Subcutaneous adipose tissue (tissue), 4 donors: ENCODE results near the gene CDKN3. TPM values are rescaled to one million over a fixed set of nuclear protein-coding genes. Genes with fewer than 3 reads are reported as not detected.

Experiments used
- CTCF ChIP-seq: fragments of 450-650 bp; IDR thresholded peaks from one replicate; pipeline ENCODE4 v1.5.1; 2016; ENCODE audit warnings: low read depth, mild to moderate bottlenecking, control low read depth, antibody characterized with exemption, moderate library complexity
- total RNA-seq, 4 donors: library from RNA; depleted of rRNA; stranded (reverse); fragments of >200 nt; gene quantifications; one replicate each; pipeline ENCODE4 v1.1.0, GENCODE V29; 2016

CDKN3 gene
- total RNA-seq, 4 donors from 2014 or later = 2.6 to 4.4 TPM; not detected in 2

- no peak for TF ChIP-seq CTCF
These were observed 22.5 kb upstream of the CDKN3 start for GRCh38 chr14:54374117-54374884.

DNA sequence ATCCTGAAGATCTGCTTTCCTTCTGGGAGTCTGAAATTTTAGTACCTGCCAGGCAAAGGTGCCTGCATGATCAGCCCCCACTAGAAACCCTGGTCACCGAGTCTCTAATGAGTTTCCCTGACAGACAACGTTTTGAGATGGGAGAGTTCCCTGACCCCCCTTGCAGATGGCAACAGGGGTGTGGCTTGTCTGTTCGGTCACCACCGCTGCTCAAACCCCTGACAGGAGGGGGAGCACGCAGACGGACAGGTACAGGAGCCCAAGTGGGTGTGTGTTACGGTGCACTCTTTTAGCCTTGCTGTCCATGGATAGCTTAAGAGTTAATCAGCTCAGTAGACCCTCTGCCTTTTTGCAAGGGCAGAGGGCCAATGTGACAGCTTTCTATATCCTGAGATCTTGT, 19.3 kb upstream of the CDKN3 start:
- TF ChIP-seq CTCF = no peak

DNA sequence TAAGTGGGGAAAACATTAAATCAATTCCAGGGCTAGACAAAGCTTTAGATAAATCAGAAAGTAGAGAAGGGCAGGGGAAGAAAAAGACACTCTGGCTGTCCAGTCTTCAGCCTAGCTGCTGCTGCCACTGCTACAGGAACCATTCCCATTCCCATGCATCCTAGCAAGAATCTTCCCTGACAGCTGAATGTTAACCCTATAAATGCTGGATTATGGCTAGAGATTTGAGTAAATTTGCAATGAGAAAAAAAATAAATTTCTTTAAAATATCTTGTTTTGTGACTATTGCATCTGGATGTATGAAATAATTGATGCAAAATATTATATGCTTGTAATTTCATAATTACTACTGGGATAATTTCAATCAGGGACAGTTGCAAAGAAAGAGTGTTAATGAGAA, 15.0 kb upstream of the CDKN3 start:
- TF ChIP-seq CTCF = no peak

- no peak for TF ChIP-seq CTCF
These were observed 13.0 kb upstream of the CDKN3 start for GRCh38 chr14:54383835-54384234.

GRCh38 chr14:54385556-54385955, 11.3 kb upstream of the CDKN3 start:
- no peak for TF ChIP-seq CTCF

- TF ChIP-seq CTCF = no peak
These were observed 9.5 kb upstream of the CDKN3 start for GRCh38 chr14:54387328-54387727.

DNA sequence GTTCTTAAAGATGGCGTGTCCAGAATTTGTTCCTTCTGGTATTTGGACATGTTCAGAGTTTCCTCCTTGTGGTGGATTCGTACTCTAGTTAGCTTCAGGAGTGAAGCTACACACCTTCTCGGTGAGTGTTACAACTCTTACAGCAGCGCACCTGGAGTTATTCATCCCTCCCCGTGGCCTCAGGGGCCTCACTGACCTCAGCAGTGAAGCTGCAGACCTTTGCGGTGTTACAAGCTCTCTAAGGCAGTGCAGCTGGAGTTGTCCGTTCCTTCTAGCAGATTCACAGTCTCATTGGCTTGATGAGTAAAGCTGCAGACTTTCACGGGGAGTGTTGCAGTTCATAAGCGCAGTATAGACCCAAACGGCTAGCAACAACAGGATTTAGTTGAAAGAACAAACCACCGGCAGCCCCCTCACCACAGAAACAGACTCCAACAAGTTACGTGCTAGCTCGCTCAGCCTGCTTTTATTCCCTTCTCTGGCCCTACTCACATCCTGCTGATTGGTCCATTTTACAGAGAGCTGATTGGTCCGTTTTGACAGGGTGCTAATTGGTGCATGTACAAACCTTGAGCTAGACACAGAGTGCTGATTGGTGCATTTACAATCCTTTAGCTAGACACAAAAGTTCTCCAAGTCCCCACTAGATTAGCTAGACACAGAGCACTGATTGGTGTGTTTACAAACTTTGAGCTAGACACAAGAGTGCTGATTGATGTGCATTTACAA, 4.5 kb upstream of the CDKN3 start:
- no peak for TF ChIP-seq CTCF
